Forelimb muscle (tissue), 1 donor: ENCODE results near the gene HIGD2B. TPM values are rescaled to one million over a fixed set of nuclear protein-coding genes. Genes with fewer than 3 reads are reported as not detected.
A peak's percentile ranks its signal among the peaks of the same experiment; 100 is the strongest.
"Not testable (repeated sequence)": the region's sequence is repeated elsewhere in the genome, so short reads cannot be mapped to it uniquely, and the experiment has no call there.

Source experiments
- DNase-seq: peaks from one replicate; pipeline ENCODE4 v3.0.0-alpha.2; 2013; ENCODE audit warnings: low read depth
- polyA plus RNA-seq: library from polyadenylated mRNA; unstranded; fragments of 120-200 nt; gene quantifications from one replicate; pipeline ENCODE4 v1.2.1, GENCODE V29; 2013; ENCODE audit not compliant: insufficient read length

The HIGD2B gene
- polyA plus RNA-seq, 1 donor, result not detected

GRCh38 chr15:72676838-72677237 lies 9.1 kb downstream of the HIGD2B start:
- no peak for DNase-seq

GRCh38 chr15:72671525-72671924 lies 14.5 kb downstream of the HIGD2B start:
- no peak for DNase-seq

GRCh38 chr15:72670656-72671352 lies 15.2 kb downstream of the HIGD2B start:
- not testable (repeated sequence) for DNase-seq

- not testable (repeated sequence) for DNase-seq
Measured at GRCh38 chr15:72669803-72670202, 16.2 kb downstream of the HIGD2B start.

GRCh38 chr15:72665706-72666105 lies 20.3 kb downstream of the HIGD2B start:
- DNase-seq, result not testable (repeated sequence)

GRCh38 chr15:72663931-72664330 lies 22.1 kb downstream of the HIGD2B start:
- not testable (repeated sequence) for DNase-seq

- DNase-seq, result not testable (repeated sequence)
Measured at GRCh38 chr15:72661081-72661480, 24.9 kb downstream of the HIGD2B start.

- not testable (repeated sequence) for DNase-seq
Measured at GRCh38 chr15:72656014-72656413, 30.0 kb downstream of the HIGD2B start.

GRCh38 chr15:72654397-72654796 lies 31.6 kb downstream of the HIGD2B start, which contains the start of gene GOLGA6B:
GOLGA6B (plus strand) TSS chr15:72654697; CDS start chr15:72654738, 41 bp downstream.
- DNase-seq, result not testable (repeated sequence)

- not testable (repeated sequence) for DNase-seq
Measured at GRCh38 chr15:72648631-72649253, 37.2 kb downstream of the HIGD2B start.

- not testable (repeated sequence) for DNase-seq
Measured at GRCh38 chr15:72642271-72642670, 43.7 kb downstream of the HIGD2B start.

- not testable (repeated sequence) for DNase-seq
Measured at GRCh38 chr15:72639759-72640483, 46.1 kb downstream of the HIGD2B start.

GRCh38 chr15:72636519-72637282 lies 49.3 kb downstream of the HIGD2B start:
- DNase-seq, result peak; percentile 36

GRCh38 chr15:72629068-72629570 lies 56.9 kb downstream of the HIGD2B start:
- not testable (repeated sequence) for DNase-seq

- not testable (repeated sequence) for DNase-seq
Measured at GRCh38 chr15:72628249-72629067, 57.5 kb downstream of the HIGD2B start.

- not testable (repeated sequence) for DNase-seq
Measured at GRCh38 chr15:72626153-72626552, 59.8 kb downstream of the HIGD2B start.
